GM12875 (cell line): ENCODE data around the gene SLC1A1.

Source experiments
- H3K4me3 ChIP-seq: one replicate; pipeline ENCODE4 v1.5.1; 2011; ENCODE audit warnings: low read depth, low read length, control low read depth
- TF ChIP-seq, protein P1 (sequence below): IDR thresholded peaks from 2 replicates; pipeline ENCODE4 v1.5.1; 2011; ENCODE audit warnings: low read depth, mild to moderate bottlenecking, control low read depth, inconsistent platforms, low read length, moderate library complexity, borderline replicate concordance; ENCODE audit not compliant: insufficient read depth

The SLC1A1 gene

DNA sequence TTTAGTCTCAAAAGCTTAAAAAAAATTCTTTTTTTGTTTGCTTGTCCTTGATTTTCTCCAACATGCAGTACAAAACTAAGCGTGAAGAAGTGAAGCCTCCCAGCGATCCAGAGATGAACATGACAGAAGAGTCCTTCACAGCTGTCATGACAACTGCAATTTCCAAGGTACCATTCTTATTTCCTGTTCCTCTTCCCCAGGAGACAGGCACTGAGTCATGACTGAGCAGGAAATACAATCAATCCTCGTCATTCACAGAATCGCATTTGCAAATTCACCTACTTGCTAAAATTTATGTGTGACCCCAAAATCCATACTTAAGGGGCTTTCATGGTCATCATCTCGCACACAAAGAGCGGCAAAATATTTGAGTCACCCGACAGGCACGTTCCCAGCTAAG lies 77.3 kb downstream of the SLC1A1 start:
- no peak overlapping the region for H3K4me3 ChIP-seq
- TF ChIP-seq, protein P1, sequence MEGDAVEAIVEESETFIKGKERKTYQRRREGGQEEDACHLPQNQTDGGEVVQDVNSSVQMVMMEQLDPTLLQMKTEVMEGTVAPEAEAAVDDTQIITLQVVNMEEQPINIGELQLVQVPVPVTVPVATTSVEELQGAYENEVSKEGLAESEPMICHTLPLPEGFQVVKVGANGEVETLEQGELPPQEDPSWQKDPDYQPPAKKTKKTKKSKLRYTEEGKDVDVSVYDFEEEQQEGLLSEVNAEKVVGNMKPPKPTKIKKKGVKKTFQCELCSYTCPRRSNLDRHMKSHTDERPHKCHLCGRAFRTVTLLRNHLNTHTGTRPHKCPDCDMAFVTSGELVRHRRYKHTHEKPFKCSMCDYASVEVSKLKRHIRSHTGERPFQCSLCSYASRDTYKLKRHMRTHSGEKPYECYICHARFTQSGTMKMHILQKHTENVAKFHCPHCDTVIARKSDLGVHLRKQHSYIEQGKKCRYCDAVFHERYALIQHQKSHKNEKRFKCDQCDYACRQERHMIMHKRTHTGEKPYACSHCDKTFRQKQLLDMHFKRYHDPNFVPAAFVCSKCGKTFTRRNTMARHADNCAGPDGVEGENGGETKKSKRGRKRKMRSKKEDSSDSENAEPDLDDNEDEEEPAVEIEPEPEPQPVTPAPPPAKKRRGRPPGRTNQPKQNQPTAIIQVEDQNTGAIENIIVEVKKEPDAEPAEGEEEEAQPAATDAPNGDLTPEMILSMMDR: no peak

DNA sequence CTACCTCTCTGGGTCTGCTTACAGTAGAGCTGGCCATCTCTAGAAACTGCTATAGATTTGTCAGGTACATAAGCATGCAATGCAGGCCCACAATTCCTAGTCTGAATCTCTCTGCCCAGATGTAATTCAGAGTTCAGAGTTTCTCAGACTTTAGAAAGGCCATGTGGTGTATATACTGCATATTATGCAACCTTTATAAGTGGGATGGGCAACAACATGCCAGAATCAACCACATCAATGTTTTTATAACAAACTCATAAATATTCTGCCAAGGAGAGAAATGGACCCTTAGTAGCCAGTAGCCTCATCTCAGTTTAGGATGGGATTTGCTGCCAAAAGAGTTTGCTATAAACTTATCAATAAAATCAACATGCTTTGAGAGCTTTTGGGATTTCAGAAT lies 78.8 kb downstream of the SLC1A1 start:
- H3K4me3 ChIP-seq: no peak overlapping the region
- TF ChIP-seq, protein P1: no peak

DNA sequence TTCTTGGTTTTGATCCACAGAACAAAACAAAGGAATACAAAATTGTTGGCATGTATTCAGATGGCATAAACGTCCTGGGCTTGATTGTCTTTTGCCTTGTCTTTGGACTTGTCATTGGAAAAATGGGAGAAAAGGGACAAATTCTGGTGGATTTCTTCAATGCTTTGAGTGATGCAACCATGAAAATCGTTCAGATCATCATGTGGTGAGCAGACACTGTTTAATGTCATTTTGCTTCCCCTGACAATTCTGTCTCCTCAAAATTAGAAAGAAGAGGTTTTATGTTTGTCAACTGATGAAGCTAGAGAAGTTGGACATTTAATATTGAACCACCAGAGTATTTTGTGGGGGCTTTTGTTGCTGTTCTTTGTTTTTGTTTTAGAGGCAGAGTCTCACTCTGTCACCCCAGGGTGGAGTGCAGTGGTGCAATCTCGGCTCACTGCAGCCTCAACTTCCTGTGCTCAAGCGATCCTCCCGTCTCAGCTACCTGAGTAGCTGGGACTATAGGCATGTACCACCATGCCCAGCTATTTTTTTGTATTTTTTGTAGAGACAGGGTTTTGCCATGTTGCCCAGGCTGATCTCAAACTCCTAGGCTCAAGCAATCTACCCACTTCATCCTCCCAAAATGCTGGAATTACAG lies 82.0 kb downstream of the SLC1A1 start:
- H3K4me3 ChIP-seq: no peak overlapping the region
- TF ChIP-seq, protein P1: no peak

DNA sequence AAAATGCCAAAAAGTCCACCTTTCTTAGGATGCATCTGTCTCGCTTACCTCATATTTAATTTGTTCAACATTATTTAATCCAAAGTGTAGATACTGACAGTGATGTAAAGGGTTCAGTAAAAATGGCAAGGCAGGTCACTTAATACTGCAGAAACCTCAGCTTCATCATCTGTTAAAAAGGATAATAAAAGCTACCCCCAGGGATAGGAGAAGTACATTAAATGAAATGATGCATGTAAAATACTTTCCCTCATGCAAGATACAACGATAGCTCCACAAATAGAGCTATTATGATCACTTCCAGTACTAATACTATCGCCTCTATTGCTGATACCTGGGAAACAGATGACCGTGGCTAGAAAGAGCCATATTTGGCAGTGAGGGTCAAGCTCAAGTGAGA lies 82.9 kb downstream of the SLC1A1 start:
- H3K4me3 ChIP-seq: no peak overlapping the region
- TF ChIP-seq, protein P1: no peak

DNA sequence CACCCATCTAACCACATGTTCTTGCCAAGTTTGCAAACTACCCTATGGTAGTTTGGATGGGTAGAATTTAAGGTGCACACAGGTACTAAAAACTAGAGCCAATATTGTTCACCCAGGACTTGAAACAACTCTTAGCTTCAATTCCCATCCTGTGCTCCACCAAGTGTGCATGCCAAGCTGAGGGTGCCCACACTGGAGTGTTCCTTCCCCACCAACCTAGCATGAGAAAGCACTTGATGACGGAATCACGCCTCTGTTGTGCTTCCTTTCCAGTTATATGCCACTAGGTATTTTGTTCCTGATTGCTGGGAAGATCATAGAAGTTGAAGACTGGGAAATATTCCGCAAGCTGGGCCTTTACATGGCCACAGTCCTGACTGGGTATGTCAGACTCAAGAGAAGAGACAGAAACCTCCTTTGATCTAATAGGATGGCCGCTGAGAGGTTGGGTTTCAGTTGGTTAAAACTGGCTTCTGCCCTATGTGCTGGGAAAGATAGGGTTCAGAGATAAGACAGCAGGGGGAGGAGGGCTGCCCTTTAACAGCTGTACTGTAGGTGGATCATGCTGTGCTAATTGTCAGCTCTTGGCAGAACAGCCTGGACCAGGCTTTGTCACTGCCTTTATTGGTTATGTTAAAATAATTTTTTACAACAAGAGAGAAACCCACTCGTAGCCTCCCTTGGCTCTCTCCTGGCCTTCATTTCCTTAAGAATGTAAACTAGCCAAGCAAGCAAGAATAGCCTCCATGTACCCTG lies 83.5 kb downstream of the SLC1A1 start:
- no peak overlapping the region for H3K4me3 ChIP-seq
- TF ChIP-seq, protein P1: no peak

DNA sequence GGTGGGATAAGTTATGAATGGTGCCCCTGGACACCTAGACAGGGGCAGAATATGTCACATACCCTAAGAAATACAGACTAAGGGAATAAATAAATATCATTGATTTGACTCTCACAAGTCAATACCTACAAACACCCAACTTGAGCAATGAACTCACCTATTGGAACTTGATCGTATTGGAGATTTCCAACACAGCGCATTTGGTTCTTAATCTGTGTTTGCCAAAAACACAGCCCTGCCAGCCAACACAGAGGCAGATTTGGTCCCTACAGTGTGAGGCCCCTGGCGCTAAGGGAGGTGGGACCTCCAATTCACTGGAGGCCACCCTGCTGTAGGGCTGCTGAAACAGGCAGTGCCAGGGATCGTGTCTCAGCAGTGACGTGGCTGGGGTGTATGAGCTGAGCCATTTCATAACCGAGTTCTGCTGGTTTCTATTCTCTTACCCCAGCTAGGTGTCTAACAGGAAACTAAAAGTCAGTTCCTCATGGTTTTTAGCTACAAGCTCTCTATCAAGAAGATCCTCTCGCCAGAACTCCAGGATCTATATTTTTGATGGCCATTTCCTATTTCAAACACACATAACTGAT lies 84.5 kb downstream of the SLC1A1 start:
- no peak overlapping the region for H3K4me3 ChIP-seq
- TF ChIP-seq, protein P1: no peak
